C4-2B (cell line): ENCODE results near the gene DENND1A.

Experiments
- H3K27ac ChIP-seq: fragments of 450-650 bp; 2 replicates; pipeline ENCODE4 v1.5.1; 2017
- ZFX ChIP-seq: fragments of 450-650 bp; IDR thresholded peaks from 2 replicates; pipeline ENCODE4 v1.6.1; 2017
- TF ChIP-seq, protein P1 (sequence below): fragments of 450-650 bp; conservative IDR thresholded peaks from 2 replicates; pipeline ENCODE4 v1.5.1; 2017; ENCODE audit warnings: mild to moderate bottlenecking

DENND1A gene

GRCh38 chr9:123832858-123833650 lies 96.9 kb downstream of the DENND1A start:
- no peak for TF ChIP-seq ZFX
- TF ChIP-seq, protein P1, sequence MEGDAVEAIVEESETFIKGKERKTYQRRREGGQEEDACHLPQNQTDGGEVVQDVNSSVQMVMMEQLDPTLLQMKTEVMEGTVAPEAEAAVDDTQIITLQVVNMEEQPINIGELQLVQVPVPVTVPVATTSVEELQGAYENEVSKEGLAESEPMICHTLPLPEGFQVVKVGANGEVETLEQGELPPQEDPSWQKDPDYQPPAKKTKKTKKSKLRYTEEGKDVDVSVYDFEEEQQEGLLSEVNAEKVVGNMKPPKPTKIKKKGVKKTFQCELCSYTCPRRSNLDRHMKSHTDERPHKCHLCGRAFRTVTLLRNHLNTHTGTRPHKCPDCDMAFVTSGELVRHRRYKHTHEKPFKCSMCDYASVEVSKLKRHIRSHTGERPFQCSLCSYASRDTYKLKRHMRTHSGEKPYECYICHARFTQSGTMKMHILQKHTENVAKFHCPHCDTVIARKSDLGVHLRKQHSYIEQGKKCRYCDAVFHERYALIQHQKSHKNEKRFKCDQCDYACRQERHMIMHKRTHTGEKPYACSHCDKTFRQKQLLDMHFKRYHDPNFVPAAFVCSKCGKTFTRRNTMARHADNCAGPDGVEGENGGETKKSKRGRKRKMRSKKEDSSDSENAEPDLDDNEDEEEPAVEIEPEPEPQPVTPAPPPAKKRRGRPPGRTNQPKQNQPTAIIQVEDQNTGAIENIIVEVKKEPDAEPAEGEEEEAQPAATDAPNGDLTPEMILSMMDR = no peak
- H3K27ac ChIP-seq = no peak overlapping the region

- TF ChIP-seq, protein P1 = no peak
- TF ChIP-seq ZFX = no peak
- H3K27ac ChIP-seq = no peak overlapping the region
Observed at GRCh38 chr9:123832176-123832575, 97.8 kb downstream of the DENND1A start.

- H3K27ac ChIP-seq = no peak overlapping the region
- TF ChIP-seq ZFX = no peak
- TF ChIP-seq, protein P1 = no peak
Observed at GRCh38 chr9:123828449-123828848, 101.5 kb downstream of the DENND1A start.

DNA sequence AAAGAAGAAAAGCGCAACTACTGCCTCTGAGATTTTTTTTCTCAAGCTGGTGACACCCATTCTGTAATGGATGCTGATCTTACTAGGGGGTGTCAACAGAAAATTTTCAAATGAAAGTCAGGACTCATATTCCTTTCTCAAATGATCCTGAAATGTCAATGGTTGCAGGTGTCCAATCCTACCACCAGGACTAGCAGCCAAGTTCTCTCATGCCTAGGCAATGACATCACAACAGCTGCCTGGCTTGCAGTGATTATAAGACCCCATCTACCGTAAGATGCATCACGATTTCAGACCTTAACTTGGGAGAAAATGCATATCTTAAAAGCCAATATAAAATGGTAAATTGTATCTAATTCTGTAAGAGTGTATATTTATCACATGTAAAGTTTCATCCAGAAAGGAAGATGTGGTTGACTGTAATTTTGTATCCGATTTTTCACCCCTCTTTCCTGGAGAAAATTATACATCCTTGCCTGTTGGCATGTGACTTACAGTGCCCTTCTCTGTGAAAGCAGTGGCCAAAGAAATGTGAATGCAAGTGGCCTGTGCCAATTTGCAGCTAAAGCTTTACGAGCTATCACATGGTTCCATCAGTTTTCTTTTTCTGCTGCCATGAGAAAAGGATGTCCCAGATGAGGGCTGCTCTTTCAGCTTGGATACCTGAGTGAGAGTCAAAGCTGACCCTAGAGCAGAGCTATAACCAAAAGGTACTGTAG lies 104.4 kb downstream of the DENND1A start:
- TF ChIP-seq ZFX = no peak
- TF ChIP-seq, protein P1 = no peak; the same call in 1 of the 2 replicates
- no peak overlapping the region for H3K27ac ChIP-seq

DNA sequence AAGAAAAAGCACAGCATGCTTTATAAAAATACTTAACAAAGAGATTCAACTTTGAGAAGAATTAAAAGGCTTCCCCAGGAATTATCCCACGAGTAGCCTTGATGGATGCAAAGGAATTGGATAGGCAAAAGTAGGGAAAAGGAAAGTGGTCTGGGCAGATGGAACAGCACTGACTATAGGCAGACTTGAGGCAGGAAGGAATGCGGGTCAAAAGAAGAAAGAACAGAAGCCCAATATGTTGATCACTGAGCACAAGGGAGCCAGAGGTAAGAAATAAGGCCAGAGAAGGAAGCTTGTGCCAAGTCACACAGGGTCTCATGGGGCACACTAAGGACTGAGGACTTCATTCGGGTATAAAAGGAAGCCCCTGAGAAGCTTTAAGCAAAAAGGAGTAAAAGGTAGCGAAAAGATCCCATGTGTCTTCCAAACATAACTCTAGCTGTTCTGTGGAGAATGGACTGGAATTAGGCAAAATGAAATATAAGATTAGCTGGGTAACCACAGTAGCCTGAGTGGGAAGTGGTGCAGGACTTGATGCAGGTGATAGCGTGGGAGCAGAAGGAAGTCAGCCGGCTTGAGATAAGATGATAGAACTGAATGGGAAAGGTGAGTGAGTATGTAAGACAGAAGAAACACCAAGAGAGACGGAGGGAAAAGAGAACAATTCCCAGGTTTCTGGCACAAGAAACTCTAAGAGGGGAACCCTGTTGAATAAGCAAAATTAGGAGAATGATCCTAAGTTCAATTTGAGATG lies 106.6 kb downstream of the DENND1A start:
- no peak overlapping the region for H3K27ac ChIP-seq
- TF ChIP-seq, protein P1 = no peak
- no peak for TF ChIP-seq ZFX

DNA sequence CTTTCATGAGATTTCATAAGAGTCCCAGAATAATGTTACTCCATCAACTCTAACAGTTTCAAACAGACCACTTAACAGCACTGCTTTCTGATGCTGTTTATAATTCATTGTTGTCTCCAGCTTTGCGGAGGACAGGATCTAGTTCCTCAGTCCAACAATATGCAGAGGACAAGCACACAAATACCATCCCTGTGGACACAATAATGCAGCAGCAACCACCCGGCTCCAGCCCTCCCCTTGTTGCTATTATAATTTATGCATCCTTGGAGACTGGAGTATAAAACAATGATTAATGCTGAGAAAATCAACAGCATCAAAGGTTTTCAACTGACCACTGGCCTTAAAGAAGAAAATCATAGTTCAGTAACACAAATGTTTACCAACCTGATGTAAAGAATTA lies 108.3 kb downstream of the DENND1A start:
- no peak overlapping the region for H3K27ac ChIP-seq
- TF ChIP-seq ZFX = no peak
- TF ChIP-seq, protein P1 = no peak

DNA sequence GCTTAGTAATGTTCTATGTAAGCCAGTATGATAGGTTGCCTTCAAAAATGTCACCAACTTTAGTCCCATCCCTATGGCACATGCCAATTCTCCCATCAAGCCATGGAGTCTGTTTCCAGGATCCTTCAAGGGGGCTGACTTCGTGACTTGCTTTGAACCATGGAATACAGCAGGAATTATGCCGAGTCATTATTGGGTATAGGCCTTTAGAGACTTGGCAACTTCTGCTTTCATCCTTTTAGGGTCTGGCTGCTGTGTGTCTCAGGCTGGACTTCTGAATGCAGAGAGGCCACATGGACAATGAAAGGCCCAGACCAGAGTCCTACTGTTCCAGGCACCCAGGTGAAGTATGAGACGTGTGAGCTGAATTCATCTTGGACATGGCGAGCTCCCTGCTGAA lies 109.8 kb downstream of the DENND1A start:
- TF ChIP-seq, protein P1 = no peak
- TF ChIP-seq ZFX = no peak
- no peak overlapping the region for H3K27ac ChIP-seq
